SK-N-MC (cell line): ENCODE results near the gene PDXK.

Experiments
- DNase-seq: peaks from one replicate; pipeline ENCODE4 v3.0.0-alpha.2; 2011; ENCODE audit warnings: low read depth, low spot score
- H3K27ac ChIP-seq: fragments of 200-600 bp; sonication (generic); 2 replicates; pipeline ENCODE4 v1.5.1; 2016; ENCODE audit warnings: mixed run types
- H3K36me3 ChIP-seq: fragments of 200-600 bp; sonication (generic); 2 replicates; pipeline ENCODE4 v1.6.1; 2017; ENCODE audit warnings: antibody characterized with exemption, low read length, mixed read lengths; ENCODE audit not compliant: insufficient read depth
- H3K4me3 ChIP-seq: fragments of 200-600 bp; sonication (generic); 2 replicates; pipeline ENCODE4 v1.5.1; 2016
- H3K9ac ChIP-seq: fragments of 200-600 bp; sonication (generic); 2 replicates; pipeline ENCODE4 v1.8.0; 2017; ENCODE audit warnings: mixed run types, mixed read lengths; ENCODE audit not compliant: insufficient read length
- H3K9me3 ChIP-seq: fragments of 200-600 bp; sonication (generic); 2 replicates; pipeline ENCODE4 v1.6.1; 2017; ENCODE audit warnings: low read depth, mild to moderate bottlenecking, antibody characterized with exemption, low read length, moderate library complexity, mixed read lengths
- EZH2 ChIP-seq: fragments of 200-600 bp; sonication (generic); IDR thresholded peaks from one replicate; pipeline ENCODE4 v1.6.1; 2017; ENCODE audit warnings: antibody characterized with exemption
- FOXP2 ChIP-seq: optimal IDR thresholded peaks from 2 replicates; pipeline ENCODE3; 2011; ENCODE audit warnings: mild to moderate bottlenecking, moderate library complexity; ENCODE audit not compliant: insufficient read depth; ENCODE audit errors: extremely low read length, control extremely low read depth
- POLR2AphosphoS5 ChIP-seq: IDR thresholded peaks from 2 replicates; pipeline ENCODE4 v1.6.1; 2012; ENCODE audit warnings: mild to moderate bottlenecking, low read depth, low read length, borderline replicate concordance

The PDXK gene

GRCh38 chr21:43735236-43736091, 16.5 kb downstream of the PDXK start:
- Histone ChIP-seq H3K4me3 (no peak overlapping the region), H3K27ac (no peak overlapping the region), H3K9ac (no peak overlapping the region), H3K36me3 (no peaks in the 10 kb centered on the region), H3K9me3 (no peaks in the 10 kb centered on the region)
- no peak for DNase-seq
- no peak for TF ChIP-seq FOXP2
- TF ChIP-seq EZH2, result no peak
- no peak for TF ChIP-seq POLR2AphosphoS5

- Histone ChIP-seq H3K9ac (no peak overlapping the region), H3K36me3 (no peaks in the 10 kb centered on the region), H3K9me3 (no peaks in the 10 kb centered on the region), H3K4me3 (no peak overlapping the region), H3K27ac (no peak overlapping the region)
- TF ChIP-seq FOXP2 (no peak), EZH2 (no peak), POLR2AphosphoS5 (no peak)
- DNase-seq, result no peak
Observed at GRCh38 chr21:43736224-43736883, 17.4 kb downstream of the PDXK start.

GRCh38 chr21:43737158-43737950, 18.4 kb downstream of the PDXK start:
- TF ChIP-seq POLR2AphosphoS5, result no peak
- TF ChIP-seq FOXP2, result no peak
- TF ChIP-seq EZH2, result no peak
- DNase-seq, result no peak
- Histone ChIP-seq H3K9ac (no peak overlapping the region), H3K27ac (no peak overlapping the region), H3K4me3 (no peak overlapping the region), H3K9me3 (no peaks in the 10 kb centered on the region), H3K36me3 (no peaks in the 10 kb centered on the region)

- TF ChIP-seq EZH2, result no peak
- no peak for TF ChIP-seq POLR2AphosphoS5
- no peak for TF ChIP-seq FOXP2
- Histone ChIP-seq H3K36me3 (no peaks in the 10 kb centered on the region), H3K9me3 (no peaks in the 10 kb centered on the region), H3K4me3 (no peak overlapping the region), H3K9ac (no peak overlapping the region), H3K27ac (no peak overlapping the region)
- DNase-seq, result no peak
Observed at GRCh38 chr21:43739621-43740435, 20.9 kb downstream of the PDXK start.

GRCh38 chr21:43740497-43741156, 21.7 kb downstream of the PDXK start:
- no peak overlapping the region for H3K4me3 ChIP-seq
- no peak overlapping the region for H3K27ac ChIP-seq
- no peaks in the 10 kb centered on the region for H3K36me3 ChIP-seq
- no peak overlapping the region for H3K9ac ChIP-seq
- no peak for TF ChIP-seq EZH2
- no peak for TF ChIP-seq POLR2AphosphoS5
- TF ChIP-seq FOXP2, result no peak
- DNase-seq, result no peak
- H3K9me3 ChIP-seq, result no peaks in the 10 kb centered on the region

GRCh38 chr21:43741423-43742096, 22.6 kb downstream of the PDXK start:
- Histone ChIP-seq H3K9me3 (no peaks in the 10 kb centered on the region), H3K36me3 (no peaks in the 10 kb centered on the region), H3K4me3 (no peak overlapping the region), H3K9ac (no peak overlapping the region), H3K27ac (no peak overlapping the region)
- DNase-seq, result no peak
- TF ChIP-seq EZH2, result no peak
- TF ChIP-seq POLR2AphosphoS5, result no peak
- TF ChIP-seq FOXP2, result no peak

- no peak overlapping the region for H3K27ac ChIP-seq
- no peak overlapping the region for H3K9ac ChIP-seq
- H3K36me3 ChIP-seq, result no peaks in the 10 kb centered on the region
- no peaks in the 10 kb centered on the region for H3K9me3 ChIP-seq
- no peak for DNase-seq
- no peak overlapping the region for H3K4me3 ChIP-seq
- no peak for TF ChIP-seq POLR2AphosphoS5
- no peak for TF ChIP-seq FOXP2
- no peak for TF ChIP-seq EZH2
Observed at GRCh38 chr21:43743947-43744346, 25.0 kb downstream of the PDXK start.
